EH (cell line): ENCODE measurements around the gene C16orf74.
A peak's percentile ranks its signal among the peaks of the same experiment; 100 is the strongest.

Experiments
- DNase-seq: peaks from one replicate; pipeline ENCODE4 v3.0.0-alpha.2; 2015; ENCODE audit warnings: low read depth

The C16orf74 gene

GRCh38 chr16:85750827-85751697 is at the start of gene C16orf74:
TSS of gene C16orf74 (minus strand) at chr16:85751096. CDS start at chr16:85735217, 15,879 bp downstream.
- peak; percentile 68 for DNase-seq

GRCh38 chr16:85800321-85800669 is 49.4 kb upstream of the C16orf74 start:
- peak; percentile 58 for DNase-seq

- DNase-seq, result peak; percentile 92
Measured at GRCh38 chr16:85799497-85800320, 48.8 kb upstream of the C16orf74 start, which contains the start of the genes COX4I1 and EMC8. TSS of gene COX4I1 (plus strand) at chr16:85799695. CDS start at chr16:85801206, 1,511 bp downstream. TSS of gene EMC8 (minus strand) at chr16:85799544. CDS start at chr16:85799295, 249 bp downstream.

DNA sequence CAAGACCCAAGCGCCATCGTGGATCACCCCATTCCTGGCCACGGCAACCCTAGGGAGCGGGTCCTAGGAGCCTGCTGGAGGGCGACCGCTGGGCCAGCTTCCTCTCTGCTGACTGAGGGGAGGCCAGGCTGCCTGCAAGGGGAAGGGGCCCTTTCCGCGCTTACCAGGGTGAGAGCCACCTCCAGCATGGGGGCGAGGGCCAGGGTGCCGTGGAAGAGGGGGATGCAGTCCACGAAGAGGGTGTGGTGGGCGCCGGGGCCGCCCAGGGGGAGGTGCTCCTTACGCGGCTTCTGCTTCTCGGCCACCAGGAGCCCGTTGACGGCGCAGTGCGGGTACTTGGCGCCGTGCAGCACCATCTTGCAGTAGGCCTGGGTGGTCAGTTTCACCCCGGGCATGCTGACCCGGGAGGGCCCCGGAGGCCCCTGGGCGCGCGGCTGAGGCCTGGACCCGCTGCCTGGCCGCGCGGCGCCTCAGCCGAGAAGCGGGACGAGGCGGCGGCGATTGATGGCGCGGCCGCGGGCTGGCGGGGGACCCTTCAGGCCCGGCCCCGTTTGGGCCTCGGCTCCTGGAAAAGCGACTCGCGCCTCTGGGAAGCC is 48.1 kb upstream of the C16orf74 start:
- DNase-seq, result peak; percentile 44

GRCh38 chr16:85798283-85798776 is 47.4 kb upstream of the C16orf74 start:
- DNase-seq, result peak; percentile 9

DNA sequence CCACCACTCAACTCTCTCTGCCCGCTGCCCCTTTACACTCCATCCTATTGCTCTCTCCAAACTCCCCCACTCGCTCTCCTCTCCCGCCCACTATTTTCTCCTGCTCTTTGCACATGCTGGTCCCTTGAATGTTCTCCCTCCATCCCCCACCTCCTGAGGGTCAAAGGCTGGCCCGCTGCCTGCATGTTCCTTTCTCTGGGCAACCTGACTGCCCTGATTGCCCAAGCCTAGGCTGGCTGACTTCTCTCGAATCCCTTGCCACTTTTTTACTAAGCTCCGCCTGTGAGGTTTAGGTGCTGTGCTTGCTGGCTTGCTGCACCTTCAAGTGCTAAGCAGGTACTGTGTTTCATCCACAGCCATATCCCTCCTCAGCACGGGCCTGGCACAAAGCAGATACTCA is 45.7 kb upstream of the C16orf74 start:
- DNase-seq, result no peak

GRCh38 chr16:85796152-85796551 is 45.3 kb upstream of the C16orf74 start:
- no peak for DNase-seq

DNA sequence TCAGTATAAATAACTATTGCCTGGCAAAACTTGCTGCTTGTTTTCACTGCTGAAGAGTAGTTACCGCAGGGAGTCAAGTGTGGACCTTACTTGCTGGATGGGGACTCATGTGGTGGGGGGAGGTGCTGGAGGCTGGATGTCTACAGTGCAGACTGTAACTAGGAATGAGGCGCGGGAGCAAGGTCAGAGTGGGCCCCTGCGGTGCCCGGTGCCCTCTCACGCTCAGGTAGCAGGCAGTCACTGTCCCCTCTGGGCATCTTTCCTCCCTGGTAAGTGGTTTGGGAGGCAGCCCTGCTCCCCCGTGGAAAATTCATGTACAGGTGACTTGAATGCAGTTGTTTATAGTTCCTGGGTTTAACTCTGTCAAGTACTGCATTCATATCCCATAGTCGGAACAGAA is 43.8 kb upstream of the C16orf74 start:
- no peak for DNase-seq

- DNase-seq, result no peak
Measured at GRCh38 chr16:85793662-85794298, 42.9 kb upstream of the C16orf74 start.

DNA sequence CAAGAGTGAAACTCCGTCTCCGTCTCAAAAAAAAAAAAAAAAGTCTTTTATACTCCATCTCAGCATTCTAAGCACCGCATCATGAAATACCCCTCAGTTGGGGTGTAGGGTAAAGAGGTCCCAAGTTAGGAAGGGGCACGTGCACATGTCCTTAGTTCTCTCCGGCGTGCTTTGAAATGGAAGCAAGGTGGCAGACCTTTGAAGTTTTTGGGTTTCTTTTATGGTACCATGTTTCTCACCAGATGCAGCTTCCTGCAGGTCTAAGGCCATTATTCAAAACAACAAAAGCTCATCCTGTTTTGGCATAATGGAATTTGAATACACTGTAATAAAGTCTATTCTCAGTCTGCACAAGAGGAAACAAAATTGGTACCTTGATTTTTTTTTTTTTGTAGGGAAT is 38.9 kb upstream of the C16orf74 start:
- DNase-seq, result no peak

GRCh38 chr16:85788819-85789218 is 37.9 kb upstream of the C16orf74 start:
- no peak for DNase-seq

DNA sequence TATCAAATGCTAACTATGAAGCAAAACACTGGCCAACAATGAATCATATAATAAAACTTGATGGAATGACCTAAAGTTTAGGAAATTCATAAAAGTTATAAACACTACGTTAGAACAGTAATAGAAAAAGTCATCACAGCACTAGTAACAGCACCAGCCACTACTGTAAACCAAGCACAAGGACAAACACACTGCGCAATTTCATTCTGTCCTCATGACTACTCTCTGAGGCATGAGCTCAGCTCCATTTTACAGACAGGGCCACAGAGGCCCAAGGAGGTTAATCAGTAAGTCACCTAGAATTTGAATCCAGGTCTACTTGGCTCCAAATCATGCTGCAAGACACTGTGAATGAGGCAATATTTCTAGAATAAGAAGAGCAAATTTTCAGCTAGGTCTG is 35.0 kb upstream of the C16orf74 start:
- DNase-seq, result peak; percentile 25

- DNase-seq, result no peak
Measured at GRCh38 chr16:85784813-85785212, 33.9 kb upstream of the C16orf74 start.

DNA sequence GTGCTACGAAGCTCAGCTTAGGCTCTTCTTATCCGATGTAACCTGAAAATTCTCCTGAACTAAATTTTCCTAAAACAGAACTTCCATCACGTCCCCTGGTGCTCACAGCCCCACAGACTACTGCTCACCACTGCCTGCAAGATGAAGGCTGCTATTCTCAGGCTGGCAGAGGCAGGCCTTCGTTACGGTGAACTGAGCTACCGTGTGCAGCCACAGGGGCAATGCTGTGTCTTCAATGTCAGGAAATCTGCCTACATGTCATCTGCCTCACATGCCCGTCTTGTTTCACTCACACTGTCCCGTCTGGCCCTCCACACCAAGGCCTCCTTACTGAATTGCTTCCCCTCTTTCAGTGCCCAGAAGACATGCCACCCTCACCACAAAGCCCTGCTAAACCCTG is 32.5 kb upstream of the C16orf74 start:
- DNase-seq, result no peak

- DNase-seq, result no peak
Measured at GRCh38 chr16:85782451-85782850, 31.6 kb upstream of the C16orf74 start.

- DNase-seq, result peak; percentile 46
Measured at GRCh38 chr16:85781695-85782370, 30.9 kb upstream of the C16orf74 start.

- no peak for DNase-seq
Measured at GRCh38 chr16:85781156-85781555, 30.3 kb upstream of the C16orf74 start.

DNA sequence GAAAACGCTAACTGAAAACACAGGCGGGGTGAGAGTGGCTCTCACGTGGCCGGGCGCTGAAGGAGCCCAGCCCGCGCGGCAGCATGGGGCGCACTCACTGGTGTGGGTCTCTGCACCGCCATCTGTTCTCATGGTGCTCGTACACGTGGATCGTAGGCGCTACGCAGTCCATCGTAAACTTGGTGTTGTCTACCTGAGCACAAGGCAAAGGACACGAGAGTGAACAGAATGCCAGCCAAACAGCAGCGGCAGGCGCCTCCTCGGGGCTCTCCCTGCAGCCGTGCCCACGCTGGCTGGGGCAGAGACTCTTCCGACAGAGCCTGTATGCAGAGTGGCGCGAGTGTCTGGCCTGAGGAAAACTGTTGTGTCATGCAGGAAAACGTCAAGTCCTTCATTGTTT is 29.4 kb upstream of the C16orf74 start:
- no peak for DNase-seq

DNA sequence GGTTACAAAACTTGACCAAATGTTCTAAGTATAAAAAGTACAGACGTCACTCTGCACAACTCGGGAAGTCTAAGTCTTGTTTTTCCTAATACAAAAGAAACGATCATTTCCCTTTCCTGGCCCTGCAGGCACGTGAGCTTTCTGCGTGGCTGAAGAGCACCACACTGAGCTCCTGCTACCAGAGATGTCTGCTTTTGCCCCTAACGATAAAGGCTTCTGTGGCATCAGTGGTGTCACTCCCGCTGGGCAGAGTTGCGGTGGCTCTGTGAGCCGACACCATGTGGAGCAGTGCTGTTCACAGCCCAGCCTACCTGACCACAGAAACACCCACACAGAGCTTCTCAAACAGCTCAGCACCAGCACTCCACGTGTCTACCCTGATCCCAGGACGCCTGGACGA is 28.0 kb upstream of the C16orf74 start:
- no peak for DNase-seq

- peak; percentile 79 for DNase-seq
Measured at GRCh38 chr16:85777583-85778310, 26.9 kb upstream of the C16orf74 start.

DNA sequence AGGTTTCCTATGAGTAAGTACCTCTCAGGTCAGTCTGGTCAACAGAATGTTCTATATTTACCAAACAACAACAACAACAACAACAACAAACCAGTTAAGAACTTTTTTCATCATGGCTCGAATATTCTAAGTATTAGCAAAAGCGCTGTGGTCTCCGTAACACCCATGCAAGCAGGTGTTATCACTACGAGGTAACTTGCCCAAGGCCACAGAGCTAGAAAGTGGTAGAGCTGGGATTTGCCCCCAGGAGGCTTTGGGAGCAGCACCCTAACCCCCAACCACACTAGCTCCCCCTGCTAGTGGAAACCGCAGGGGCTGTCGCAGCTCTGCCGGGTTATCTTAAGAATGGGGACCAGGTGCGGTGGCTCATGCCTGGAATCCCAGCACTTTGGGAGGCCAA is 23.9 kb upstream of the C16orf74 start:
- DNase-seq, result no peak
